Lung microvascular endothelial cell (primary cell): ENCODE measurements around the gene SURF6. TPM values are rescaled to one million over a fixed set of nuclear protein-coding genes. Genes with fewer than 3 reads are reported as not detected.
"Not testable (repeated sequence)": the region's sequence is repeated elsewhere in the genome, so short reads cannot be mapped to it uniquely, and the experiment has no call there.

Source experiments
- DNase-seq, 2 donors: peaks; one replicate each; pipeline versions ENCODE4 v3.0.0 to v3.0.0-alpha.2; 2010; ENCODE audit warnings: low read depth in 2 of 2
- total RNA-seq: library from RNA; depleted of rRNA; stranded (reverse); fragments of >200 nt; gene quantifications from 2 replicates; pipeline ENCODE4 v1.2.1, GENCODE V29; 2014

SURF6 gene
- total RNA-seq, 1 donor from 2014 or later = 6.5 TPM

GRCh38 chr9:133329306-133330156 lies 6.5 kb downstream of the SURF6 start:
- peak in 1 of 2 donors; percentile 25 for DNase-seq

DNA sequence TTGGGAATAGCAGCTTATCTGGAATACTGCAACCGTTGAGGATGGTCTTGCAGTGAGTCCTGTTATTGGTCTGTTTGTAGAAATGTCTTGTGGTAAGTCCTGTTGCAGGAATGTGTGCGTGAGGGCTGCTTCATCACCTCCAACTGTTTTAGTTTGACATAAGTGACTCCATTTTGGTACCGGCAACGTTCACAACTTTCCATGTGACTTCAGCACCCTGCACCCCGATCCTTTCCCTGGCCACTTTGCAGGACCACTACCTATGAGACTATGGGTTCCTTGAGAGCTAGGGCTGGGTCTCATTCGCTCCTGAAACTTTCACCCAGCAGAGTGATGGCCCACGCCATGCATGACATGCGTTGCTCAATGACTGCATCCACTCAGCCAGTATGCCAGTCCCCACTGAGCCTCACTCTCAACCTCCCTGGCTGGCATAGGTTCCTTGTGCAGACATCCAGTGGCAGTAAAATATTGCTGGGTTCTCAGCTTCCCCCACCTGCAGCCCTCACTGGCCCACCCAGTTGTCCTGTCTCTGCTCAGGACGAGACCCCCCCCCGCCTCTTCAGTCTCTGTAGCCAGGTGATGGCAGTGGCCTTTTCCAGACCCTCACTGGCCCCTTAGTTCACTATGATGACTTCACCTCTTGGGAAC lies 8.0 kb downstream of the SURF6 start:
- DNase-seq = no peak

GRCh38 chr9:133327021-133327420 lies 9.0 kb downstream of the SURF6 start:
- DNase-seq = not testable (repeated sequence)

DNA sequence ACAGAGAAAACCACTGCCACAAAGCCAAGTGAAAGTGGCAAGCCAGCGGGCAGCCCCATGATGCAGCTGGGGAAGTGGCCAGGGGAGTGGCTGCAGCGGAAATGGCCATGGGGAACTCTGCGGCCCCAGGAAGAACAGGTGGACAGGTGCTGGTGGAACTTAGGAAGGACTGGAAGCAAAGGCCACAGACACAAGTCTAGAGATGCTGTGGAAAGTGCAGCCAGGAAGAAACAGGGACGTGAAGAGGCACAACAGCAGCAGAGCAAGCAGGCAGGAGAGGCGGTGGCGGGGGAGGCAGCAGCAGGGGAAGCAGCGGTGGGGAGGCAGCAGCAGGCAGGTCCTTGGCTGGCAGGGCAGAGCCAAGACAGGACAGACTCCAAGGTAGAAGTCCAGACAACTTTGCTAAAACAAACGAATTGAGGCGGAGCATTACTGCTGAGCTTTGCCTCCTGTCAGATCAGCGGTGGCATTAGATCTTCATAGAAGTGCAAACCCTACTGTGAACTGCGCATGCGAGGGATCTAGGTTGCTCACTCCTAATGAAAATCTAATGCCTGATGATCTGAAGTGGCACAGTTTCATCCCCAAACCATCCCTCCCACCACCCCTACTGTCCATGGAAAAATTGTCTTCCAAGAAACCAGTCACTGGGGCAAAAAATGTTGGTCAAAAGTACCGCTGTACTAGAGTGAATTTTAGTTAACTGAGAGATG lies 11.8 kb downstream of the SURF6 start:
- DNase-seq = no peak

GRCh38 chr9:133323211-133323610 lies 12.8 kb downstream of the SURF6 start:
- DNase-seq = no peak

GRCh38 chr9:133322701-133323100 lies 13.3 kb downstream of the SURF6 start:
- DNase-seq = no peak

- DNase-seq = no peak
Measured at GRCh38 chr9:133321411-133321935, 14.5 kb downstream of the SURF6 start.

DNA sequence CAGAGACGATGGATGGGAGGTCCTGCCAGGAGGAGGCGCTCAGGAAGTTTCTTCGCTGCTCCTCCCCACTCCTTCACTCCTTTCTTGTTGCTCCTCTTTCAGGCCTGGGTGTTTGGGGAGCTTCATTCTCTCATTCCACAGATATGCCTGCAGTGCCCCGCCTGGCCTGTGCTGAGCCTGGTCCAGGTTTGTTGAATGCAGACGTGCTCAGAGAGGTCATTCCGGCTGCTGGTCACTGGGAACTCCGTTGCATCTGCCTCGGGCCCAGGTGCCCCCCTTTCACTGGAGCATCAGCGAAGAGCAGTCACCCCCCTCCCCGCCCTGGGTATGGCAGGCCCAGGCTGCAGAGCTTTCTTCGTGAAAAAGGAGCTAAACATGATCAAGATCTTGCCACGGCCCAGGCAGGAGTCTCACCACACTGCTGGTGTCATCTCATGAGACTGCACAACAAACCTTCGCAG lies 15.5 kb downstream of the SURF6 start:
- DNase-seq = no peak

GRCh38 chr9:133317551-133317950 lies 18.4 kb downstream of the SURF6 start:
- DNase-seq = not testable (repeated sequence)

DNA sequence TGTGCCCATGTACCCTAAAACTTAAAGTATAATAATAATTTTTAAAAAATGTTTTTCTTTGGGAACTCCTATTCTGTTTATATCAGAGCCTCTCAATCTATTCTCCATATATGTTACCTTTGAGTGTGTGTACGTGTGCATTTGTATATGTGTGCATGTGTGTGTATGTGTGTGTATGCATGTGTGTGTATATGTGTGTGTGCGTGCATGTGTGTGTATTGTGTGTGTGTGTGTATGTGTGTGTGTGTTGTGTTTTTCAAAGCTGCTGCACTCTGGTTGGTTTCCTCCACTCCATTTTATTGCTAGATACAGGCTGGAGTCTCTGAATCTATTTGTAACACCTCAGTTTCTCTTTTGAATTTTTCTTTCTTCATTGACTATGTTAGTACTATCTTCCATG lies 20.0 kb downstream of the SURF6 start:
- DNase-seq = no peak

GRCh38 chr9:133309608-133310007 lies 26.4 kb downstream of the SURF6 start:
- DNase-seq = no peak

- no peak for DNase-seq
Measured at GRCh38 chr9:133307301-133307700, 28.7 kb downstream of the SURF6 start.

- peak in 1 of 2 donors; percentile 53 for DNase-seq
Measured at GRCh38 chr9:133306242-133307204, 29.5 kb downstream of the SURF6 start.

GRCh38 chr9:133305731-133306130 lies 30.3 kb downstream of the SURF6 start:
- no peak for DNase-seq

DNA sequence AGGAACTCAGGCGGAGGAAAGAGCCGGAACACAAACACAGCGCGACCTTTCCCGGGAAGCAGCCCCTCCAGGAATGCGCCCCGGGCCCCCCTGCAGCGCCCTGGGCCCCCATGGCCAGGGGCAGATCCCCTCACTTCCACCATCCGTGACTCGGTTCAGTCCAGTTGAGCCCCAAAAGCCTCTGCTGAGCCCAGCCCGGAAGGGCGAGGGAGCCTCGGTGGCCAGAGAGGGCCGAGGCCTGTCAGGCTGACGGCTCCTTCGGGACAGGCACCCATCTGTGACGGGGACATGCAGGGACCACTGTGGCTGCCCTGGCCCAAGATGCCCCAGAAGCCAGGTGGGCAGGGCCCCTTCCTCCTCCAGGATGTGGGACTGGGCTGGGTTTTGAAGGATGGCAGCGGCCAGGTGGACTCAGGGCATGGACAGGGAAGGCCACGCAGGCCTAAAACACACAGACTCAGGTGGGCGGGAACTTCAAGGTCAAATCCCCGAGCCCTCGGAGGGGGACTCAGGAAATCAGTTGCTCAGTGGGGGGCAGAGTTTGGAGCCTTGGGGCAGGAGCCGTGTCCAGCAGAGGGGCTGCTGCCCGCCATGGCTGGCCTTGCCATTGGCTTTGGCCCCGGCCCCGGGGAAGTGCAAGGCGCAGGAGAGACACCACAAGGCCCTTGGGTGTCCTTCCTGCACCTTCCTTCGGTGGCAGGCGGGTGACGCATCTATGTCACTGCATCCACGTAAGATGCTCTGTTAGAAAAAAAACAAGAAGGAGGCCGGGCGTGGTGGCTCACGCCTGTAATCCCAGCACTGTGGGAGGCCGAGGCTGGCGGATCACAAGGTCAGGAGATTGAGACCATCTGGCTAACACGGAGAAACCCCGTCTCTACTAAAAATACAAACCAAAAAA lies 31.3 kb downstream of the SURF6 start:
- no peak for DNase-seq

DNA sequence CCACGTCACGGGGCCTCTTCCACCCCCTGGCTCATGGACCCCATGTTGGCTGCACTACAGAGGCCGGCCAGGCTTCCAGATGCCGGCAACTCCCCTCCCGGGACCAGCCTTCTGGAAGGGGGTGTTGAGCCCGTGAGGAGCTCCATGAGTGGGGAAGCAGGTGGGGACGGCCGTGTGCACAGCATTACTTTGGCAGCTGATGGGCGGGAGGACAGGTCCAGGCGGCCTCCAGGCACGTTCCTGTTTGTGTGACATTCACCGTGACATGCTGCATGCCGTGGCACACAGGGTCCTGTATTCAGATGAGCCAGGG lies 31.9 kb downstream of the SURF6 start:
- no peak for DNase-seq

DNA sequence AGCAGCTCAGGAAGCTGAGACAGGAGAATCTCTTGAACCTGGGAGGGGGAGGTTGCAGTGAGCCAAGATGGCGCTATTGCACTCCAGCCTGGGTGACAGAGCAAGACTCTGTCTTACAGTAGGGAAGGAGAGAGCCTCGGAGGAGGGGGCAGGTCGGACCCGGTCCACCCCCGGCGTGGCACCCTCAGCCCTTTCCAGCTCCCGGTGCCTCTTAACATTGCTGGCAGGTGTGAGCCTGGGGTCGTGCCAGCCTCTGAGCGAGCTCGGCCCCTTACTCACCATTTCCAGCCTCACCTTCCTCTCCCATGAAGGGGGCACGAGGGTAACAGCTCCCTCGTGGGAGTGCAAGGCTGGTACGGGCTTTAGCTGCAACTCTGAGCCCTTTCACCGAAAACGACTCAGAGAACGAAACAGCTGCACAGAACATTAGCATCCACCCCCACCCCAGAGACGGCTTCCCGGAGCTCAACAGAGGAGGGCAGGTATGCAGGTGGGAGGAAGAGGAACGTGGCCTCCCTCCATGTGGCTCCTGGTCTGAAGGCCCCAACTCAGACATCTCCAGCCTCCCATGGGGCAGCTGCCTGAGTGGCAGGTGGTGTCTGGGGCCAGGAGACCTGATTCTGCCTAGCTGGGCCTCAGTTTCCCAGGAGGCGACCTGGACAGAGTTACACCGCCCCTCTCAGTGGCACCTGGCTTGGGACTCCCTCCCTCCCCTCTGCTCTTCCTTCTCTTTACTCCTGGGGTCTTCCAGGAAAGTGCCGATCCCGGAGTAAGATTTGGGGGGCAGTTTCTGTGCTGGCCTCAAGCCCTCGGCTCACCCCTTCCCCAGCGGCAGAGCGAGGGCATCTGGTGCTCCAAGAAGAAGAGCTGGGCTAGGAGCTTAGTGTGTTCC lies 32.5 kb downstream of the SURF6 start:
- no peak for DNase-seq

DNA sequence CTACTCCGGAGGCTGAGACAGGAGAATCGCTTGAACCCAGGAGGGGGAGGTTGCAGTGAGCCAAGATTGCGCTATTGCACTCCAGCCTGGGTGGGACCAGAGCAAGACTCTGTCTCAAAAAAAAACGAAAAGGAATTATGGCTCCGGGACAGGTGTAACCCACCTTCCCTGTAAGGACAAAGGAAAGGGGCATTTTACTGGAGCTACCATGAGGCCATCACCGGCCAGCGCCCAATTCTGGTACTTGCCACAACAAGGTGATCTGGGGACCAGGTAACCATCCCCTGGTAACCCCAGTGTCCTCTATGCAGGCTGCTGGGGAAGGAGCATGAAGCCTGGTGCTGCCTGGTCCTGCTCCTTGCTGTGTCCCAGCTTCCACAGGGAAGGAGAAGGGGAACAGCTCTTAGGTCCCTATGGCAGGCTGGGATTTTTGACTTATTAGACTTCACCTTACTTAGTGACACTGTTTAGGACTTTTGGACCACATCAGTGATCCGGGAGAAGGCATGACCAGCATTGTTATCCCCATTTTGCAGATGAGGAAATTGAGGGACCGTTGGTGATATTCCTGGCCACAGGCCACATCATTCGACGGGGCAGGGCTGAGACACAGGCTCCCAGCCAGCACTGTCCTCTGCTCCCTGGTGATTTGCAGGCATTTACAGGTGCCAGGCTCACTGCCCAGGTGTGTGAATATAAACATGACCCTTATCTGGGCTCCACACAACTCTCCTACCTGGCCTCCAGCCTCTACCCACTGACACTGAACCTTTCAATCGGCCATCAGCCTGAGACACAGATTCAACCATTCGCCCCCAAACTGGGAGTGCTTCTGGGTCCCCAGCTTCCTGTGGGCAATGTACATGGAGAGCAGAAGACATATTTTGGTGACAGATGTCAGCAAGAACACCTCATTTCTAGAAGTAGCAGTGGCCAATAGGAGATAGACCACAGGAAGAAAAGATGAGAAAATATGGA lies 34.4 kb downstream of the SURF6 start:
- DNase-seq = no peak
